GM18499 (cell line): ENCODE measurements around the gene INTS3.

ENCODE experiments used
- ATAC-seq: cut with Tn5 transposase; IDR thresholded peaks from one replicate; pipeline ENCODE4 v1.9.1; 2021; ENCODE audit warnings: moderate number of reproducible peaks; ENCODE audit not compliant: insufficient read depth, unreplicated experiment

Gene INTS3

DNA sequence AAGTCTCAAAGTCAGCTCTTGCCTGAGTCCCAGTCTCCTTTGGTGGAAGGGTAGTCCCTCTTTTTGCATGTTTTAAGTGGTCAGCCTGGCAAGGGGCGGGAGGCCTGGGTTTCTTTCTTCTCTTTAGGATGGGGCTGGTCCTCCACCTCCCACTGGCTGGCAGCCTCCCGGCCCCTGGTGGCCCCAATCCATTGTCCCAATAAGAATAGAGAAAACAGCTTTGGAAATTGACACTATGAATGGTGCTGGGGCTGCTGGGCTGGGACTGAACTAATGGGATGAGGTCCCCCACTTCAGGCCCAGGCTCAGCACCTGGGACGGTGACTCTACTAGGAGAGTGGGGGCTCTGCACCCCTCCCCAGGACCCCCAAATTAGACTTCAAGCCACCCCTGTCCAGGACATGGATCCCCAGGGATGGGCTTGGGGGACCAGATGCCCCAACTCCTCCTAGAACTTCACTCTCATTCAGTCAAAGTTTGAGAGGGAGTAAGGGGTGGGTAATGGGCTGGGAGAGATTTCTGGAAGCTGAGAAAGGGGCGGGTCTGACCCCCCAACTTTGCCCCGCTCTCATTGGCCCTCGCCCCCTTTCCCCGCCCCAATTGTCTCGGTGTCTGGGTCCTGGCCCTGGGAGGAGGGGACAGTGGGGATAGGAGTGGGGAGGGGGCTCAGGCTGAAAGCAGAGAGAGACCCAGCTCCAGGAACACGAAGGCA is 65.6 kb downstream of the INTS3 start:
- ATAC-seq, result no peak

DNA sequence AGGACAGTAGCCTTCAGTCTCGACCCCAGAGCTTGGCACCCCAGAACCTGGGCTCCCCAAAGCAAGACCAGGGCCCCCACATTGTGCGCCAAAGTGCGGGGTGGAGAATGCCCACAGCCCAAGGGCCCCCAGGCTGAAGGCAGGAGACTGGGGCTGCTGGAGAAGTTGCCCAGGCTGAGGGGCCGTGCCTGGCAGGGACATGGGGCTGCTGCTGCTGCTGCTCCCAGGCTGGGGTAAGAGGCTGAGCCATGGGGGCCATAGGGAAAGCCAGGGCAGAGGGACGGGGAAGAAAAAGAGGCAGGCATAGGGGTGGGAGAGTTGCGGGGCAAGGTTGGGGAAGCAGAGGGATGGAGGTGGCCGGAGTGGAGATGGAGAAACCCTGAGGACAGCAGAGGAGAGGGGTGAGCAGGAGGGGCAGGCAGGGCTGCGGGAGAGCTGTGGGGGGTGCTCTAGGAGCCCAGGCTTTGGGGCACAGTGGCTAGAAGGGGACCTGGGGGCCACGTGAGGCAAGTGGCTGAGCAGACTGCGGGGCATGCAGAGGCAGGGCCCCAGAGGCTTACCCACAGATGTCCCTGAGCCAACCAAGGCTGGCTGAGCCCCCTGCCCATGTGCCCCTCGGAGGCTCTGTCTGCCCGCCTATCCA is 66.2 kb downstream of the INTS3 start:
- ATAC-seq, result no peak

DNA sequence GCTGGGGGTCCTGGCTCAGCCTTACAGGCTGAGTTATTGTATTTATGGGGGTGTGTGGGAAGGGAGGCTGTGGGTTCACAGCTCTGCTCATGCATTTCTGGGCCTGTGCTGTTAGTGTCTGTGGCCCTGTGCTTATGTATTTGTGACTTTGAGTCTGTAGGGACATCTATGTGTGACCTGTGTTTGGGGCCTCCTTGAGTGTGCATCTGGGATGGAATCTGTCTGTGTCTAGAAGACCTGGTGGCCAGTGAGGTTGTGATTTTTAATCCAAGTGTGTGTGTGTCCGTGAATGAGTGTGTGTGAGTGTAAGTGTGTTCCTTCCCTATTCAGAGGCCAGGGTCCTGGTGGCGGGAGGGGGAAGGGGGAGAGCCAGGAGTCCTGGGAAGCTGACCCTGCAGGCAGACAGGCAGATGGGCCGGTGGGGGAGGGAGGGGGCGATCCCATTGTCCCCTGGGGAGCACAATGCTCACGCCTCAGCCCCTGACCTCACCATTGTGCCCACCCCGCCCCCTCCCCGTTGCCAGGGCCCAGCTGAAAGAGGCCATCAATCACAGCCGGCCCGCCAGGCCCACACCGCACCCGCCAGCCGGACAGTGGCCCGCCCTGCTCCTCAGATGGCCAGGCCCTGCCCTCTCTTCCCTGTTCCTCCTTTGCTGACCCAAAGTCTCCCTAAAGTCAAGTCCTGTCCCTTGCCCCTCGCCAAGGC is 66.9 kb downstream of the INTS3 start:
- no peak for ATAC-seq

DNA sequence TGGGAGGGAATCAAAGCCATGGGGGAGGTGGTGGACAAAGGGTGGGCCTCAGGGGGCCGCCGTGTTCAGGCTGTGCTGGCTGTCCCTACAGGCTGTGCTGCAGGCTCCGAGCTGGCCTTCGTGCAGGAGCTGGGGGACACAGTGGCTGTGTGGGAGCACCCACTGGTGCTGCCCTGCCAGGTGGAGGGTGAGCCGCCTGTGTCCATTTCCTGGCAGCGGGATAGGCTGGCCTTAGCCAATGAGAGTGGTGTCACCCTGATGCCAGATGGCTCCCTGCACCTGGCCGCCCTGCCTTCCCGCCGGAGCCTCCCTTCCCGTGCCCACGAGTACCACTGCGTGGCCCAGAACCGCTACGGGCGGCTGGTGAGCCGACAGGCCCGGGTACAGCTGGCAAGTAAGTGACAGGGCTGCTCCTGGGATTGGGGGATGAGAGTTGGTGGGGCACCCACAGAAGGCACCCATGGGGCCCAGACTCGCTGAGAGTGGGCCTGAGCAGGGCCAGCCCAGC is 67.5 kb downstream of the INTS3 start:
- ATAC-seq, result no peak

DNA sequence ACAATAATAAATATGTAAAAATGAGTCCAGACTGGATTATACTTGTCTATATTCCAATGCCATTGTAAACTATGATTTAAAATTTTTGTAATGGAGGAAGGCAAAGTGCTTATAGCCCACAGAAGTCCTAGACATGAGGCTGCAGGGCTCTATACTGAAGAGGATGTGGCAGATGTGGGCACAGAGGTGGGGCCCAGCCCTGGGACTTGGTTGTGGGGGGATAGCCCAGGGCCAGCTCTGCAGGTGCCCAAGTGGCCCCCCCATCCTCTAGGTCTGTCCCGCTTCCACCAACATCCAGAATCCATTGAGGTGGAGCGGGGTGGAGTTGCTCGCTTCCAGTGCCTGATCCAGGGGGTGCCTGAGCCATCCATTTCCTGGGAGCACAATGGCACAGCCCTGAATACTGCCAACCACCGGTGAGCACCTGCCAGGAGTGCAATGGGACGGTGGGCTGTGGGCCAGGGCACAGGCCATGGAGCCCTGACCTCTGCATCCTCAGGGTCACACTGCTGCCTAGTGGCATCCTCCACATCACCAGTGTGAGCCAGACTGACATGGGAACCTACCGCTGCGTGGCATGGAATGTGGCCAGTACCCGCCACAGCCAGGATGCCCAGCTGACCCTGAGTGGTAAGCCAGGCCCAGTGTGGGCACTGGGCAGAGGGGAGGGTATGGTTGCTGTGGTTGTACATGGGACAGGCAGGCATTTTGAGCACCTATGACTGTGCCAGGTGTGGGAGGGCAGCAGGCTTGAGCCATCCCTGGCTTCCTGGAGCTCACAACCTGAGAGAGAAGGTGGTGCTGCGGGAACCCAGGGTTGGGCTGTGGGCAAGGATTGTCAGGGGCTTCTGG is 68.3 kb downstream of the INTS3 start:
- no peak for ATAC-seq

DNA sequence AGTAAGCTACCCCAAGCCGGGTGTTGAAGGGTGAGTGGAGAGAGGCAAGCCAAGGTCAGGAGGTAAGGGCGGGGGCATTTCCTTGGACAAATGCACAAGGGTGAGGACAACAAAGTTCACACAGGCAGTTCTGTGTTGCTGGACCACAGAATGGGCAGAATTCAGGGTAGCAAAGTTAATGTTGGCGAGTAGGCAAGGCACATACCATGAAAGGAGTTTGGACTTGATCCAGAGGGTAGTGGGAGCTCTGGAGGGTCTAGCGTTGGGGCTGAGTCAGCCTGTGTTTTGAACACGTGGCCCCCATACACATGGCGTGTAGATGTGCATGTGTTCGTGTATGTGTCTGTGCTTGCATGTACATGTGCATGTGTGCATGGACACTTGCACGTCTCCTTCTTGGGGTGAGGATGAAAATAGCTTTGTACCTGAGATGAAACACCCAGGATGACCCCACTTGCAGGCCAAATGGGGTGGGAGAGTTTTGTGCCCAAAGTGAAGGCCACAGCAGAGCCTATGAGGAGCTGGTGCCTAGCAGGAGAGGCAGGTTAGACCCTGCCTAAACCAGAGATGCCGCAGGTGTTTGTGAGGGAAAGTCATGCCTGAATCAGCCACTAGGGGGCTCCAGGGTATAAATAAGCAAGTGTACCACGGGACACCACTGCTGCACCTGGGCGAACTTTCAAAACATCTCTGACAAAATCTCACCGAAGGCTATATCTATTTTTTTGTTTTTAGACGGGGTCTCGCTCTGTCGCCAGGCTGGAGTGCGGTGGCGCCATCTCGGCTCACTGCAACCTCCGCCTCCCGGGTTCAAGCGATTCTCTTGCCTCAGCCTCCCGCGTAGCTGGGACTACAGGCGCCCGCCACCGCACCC is 69.2 kb downstream of the INTS3 start:
- ATAC-seq, result no peak

DNA sequence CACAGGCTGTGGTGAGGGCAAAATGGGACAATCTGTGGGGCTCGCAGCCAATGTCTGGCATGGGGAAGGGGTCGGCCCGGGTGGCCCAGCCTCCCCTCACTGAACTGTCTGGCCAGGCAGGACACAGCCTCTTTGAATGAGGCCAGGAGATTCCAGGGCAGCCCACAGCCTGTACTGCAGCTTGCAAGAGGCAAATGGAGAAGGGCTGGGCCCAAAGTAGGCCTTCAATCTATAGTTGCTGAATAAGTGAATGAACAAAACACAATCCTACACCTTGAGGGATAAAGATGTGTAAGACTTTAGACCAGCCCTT is 70.6 kb downstream of the INTS3 start:
- ATAC-seq, result no peak

DNA sequence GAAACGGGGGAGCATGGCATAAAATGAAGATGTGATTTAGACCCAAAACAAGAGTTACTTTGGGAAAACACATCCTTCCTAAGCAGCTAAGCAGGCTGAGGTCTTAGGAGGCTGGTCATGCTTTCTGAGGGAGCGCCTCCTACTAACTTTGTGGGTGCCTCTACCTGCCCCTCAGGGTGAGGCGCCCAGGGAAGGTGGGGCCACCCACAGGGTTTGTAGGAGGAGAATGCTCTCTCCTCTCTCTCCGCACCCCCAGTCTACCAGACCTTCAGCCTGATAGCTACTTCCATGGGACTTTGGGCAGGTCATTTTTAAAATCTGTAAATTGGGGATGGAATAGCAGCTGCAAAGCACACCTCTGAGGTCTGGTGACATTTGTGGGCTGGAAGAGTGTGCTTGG is 71.2 kb downstream of the INTS3 start:
- ATAC-seq, result no peak

DNA sequence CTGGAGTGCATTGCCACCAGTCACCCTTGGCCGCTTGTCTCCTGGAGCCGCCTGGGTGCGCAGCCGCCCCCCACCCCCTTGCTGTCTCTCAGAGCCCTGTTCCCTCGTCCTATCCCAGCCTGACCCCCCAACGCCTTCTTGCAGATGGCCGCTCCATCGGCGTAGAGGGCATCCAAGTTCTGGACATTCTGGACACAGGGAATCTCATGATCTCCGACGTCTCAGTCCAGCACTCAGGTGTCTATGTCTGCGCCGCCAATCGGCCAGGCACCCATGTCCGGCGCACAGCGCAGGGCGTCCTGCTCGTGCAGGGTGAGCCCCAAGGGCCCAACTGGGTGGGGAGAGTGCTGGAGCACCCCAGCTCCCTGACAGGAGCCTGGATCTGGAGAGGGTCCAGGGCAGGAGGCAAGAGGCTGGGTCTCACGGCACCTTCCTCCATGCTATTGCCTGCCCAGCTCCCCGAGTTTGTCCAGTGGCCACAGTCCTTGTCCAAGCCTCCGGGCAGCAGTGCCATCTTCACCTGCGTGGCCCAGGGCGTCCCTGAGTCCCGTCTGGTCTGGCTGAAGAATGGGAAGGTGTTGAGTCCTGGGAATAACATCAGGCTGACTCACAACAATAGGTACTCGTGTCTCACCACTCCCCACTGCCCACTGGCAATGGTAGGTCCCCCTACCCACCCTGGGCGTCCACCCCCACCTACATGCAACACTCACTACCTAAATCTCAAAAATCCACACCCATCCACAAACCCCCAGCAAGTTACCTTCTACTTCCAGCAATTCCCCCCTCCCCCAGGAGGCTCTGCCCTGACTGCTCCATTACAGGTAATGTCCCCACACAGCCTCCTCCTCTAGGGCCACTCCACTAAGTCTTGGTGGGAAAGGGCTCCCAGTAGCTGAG is 72.0 kb downstream of the INTS3 start:
- ATAC-seq, result no peak

DNA sequence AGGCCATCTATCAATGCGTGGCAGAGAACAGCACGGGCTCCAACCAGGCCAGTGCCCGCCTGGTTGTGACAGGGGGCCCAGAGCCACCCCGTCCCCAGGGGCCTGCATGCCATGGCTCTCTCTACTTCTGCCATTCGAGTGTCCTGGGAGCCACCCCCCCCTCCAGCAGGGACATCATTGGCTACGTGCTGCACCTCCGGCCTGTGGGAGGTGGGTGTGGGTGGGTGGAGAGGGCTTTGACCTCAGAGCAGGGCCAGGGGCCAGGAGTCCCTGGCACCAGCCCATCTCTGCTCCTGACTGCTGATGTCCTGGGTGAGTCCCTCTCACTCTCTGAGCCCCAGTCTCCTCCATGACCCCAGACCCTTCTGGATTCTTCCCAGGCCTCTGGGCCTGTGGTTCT is 72.7 kb downstream of the INTS3 start:
- ATAC-seq, result no peak

DNA sequence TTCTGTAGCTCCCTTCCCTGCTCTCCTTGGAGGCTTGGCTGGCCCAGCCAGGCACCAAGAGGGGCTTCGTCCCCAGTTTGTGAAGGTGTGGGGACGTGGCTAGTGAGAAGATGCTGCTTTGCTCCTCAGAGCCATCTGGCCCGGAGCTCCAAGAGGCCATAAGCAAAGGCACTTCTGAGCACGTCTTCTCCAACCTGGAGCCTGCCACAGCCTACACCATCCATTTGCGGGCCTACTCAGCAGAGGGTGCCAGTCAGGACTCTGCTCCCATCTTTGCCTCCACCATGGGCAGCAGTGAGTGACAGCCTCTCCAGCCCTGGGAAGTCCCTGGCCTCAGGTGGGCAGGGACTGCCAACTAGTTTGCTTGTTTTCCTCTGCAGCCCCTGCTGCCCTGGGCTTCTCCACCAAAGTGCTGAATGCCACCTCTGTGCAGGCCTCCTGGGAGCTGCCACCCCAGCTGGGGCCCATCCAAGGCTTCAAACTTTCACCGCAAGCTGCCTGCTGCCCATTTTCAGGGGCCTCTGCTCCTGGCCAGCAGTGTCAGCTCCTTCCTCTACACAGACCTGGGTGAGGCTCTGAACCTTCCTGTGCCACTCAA is 73.3 kb downstream of the INTS3 start:
- no peak for ATAC-seq

DNA sequence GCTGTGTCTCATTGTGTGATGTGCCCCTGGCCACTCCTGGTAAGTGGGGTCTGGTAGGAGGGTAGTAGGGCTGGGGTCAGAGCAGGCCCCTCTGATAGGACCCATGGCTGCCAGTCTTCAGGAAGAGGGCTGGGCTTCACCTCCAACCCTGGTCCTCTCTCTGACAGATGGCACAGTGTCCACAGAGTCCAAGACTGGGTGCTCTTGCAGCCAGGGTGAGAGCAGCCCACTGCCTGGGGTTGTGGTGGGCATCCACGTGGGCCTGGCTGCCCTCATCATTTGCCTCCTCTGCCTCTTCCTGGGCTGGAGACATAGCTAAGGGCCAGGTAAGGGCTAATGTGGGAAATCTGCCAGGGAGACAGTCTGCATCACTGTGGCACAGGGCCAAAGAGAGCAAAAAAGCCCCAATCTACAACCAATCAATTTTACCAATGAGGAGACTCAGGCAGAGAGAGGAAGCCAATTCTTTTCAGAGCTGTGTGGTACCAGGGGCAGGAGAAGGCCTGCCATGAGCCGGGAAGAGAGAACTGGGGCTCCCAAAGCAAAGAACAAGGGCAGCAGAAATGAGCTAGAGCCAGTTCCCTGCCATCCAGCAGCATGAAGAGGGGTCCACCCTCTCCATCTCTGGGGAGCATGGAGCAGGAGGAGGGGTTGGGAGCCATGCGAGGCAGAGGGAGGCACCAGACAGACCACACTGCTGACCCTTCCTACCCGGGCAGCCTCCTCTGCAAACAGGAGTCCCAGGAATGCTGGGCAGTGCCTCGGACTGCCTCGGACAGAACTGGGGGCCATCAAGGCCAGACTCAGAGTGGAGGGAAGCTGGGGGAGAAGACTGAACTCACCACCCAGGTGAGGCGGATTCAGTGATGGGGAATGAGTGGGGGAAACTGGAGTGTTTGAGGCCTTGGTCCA is 74.2 kb downstream of the INTS3 start:
- ATAC-seq, result no peak

DNA sequence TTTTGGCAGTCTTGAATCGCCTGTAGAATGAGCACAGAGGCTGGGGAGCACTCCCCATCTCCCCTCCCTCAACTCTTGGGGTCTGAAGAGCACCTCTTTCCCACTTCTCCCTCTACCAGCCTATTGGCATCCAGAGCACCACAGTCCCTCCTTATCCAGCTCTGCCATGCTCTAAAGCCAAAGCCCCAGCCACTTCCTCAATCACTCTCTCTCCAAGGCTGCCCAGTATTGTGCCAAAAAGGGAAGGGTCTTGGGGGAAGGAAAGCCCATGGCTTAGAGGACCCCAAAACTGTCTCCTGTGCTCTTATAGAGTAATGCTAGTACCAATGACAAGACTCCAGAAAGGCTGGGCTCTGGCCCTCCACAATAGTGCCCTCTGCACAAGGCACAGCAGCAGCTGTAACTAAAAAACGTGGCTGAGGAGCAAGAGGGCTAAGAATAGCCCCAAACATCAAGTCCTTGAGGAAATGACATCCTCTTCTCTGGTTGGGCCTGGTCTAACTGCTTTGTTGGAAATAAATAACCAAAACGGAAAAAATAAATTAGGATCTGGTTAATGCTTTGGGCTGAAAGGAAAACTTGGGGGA is 75.7 kb downstream of the INTS3 start:
- no peak for ATAC-seq

DNA sequence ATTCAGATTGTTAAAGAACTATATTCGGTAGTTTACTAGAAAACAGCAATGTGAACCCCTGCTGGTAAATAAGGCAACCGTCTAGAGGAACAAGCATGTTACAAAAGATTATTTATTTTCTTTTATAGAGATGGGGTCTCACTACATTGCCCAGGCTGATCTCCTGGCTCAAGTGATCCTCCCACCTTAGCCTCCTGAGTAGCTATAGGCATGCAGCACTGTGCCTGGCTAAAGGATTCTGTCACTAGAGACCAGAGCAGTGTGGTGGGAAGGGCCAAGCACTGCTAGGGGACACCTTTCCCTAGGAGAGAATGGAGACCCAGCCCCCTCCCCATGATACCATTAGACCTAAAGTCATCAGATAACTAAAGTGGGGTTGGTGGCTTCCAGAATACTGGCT is 76.3 kb downstream of the INTS3 start:
- ATAC-seq, result no peak

DNA sequence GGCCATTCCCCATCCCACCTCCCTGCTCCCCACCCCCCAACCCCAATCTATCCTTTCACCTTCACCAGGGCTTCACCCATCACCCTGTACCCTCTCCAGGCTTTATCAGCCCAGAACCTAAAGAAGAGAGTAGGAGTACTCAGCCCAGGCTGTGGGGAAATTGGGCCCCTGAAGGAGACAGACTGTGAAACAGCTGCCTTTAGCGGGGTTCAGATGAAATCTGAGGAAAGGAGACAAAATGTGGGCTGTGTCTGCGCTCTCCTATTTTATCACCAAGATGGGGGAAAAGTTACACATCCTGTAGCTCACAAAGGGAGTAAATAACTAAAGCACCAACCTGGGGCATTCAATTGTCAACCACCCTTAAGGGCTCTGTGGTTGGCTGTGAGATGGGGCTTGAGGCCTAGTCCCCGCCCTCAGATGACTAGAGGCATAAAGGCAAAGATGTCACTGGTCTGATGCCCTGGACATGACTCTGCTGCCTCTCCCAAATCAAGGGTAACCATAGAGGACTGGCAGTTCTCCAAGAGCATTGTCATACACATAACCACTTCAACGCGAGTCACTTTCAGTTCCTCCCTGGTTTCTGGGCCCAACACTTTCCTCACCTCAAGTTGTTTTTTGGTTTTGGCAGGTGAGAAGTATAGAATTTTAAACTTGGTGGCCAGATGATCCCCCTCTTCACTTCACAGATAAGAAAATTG is 77.3 kb downstream of the INTS3 start:
- peak; percentile 87 for ATAC-seq
